ES-I3 (cell line): Measurements from ENCODE around the gene ANKRD12.
"Not testable (repeated sequence)": the region's sequence is repeated elsewhere in the genome, so short reads cannot be mapped to it uniquely, and the experiment has no call there.

ENCODE experiments used
- H3K36me3 ChIP-seq: 2 replicates; pipeline ENCODE4 v1.6.1; 2013; ENCODE audit warnings: mild to moderate bottlenecking, low read length, control low read depth, moderate library complexity; ENCODE audit not compliant: insufficient read depth
- H3K4me1 ChIP-seq: 2 replicates; pipeline ENCODE4 v1.6.1; 2013; ENCODE audit warnings: mild to moderate bottlenecking, control low read depth, low read length; ENCODE audit not compliant: insufficient read depth
- H3K9ac ChIP-seq: 2 replicates; pipeline ENCODE4 v1.6.1; 2013; ENCODE audit warnings: low read depth, mild to moderate bottlenecking, low read length, moderate library complexity
- H3K9me3 ChIP-seq: 2 replicates; pipeline ENCODE4 v1.6.1; 2013; ENCODE audit warnings: mild to moderate bottlenecking, low read length, moderate library complexity; ENCODE audit not compliant: control insufficient read depth, insufficient read depth

Gene ANKRD12

DNA sequence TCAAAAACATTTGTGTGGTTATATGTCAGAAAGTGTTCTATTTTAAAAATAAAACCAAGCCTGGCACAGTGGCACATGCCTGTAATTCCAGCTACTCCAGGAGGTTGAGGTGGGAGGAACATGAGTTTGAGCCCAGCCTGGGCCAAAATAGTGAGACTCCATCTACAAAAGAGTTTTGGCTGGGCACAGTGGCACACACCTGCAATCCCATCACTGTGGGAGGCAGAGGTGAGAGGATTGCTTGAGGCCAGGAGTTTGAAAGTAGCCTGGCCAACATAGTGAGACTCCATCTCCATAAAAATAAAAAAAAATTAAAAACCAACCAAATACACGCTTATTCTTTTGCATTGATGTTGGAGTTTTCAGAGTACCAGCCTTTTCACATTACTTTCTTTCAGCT, 9.6 kb downstream of the ANKRD12 start:
- no peaks in the 10 kb centered on the region for H3K36me3 ChIP-seq
- peaks cover 3% of the 10 kb centered on the region; the same call in 1 of the 2 replicates for H3K4me1 ChIP-seq
- no peaks in the 10 kb centered on the region for H3K9me3 ChIP-seq
- no peak overlapping the region for H3K9ac ChIP-seq

DNA sequence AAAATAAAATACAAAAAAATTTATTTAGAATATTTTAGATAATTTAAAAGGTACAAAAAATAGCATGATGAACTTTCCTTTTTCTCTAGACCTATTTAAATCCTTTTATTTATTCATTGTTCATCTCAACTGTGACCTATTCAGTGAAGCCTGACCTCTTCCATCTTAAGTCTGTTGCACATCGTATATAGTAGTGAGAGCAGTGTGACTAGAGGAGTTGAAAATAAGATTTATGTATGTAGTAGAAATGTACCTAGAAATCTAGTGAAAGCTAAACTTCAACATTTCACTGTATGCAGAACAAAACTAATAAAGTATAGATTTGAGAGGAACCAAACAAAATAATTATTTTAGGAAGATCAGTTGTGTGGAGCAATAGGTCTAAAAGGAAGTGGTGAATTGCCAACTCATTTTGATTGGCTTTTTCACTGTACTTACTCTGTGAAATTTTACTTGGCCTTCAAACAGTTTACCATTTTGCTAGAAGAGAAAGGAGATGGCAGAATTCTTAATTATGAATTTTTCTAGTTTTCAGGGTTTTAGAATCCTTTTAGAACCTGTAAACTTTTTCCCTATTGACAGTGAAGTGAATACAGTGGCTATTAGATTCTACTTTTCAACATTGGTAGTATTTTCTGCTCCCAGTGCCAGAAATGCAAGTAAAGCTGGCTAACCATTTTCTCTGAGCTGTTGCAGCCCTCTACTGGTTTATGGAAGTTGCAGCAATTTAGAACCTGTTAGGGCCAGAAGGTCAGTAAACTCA, 11.0 kb downstream of the ANKRD12 start:
- Histone ChIP-seq H3K9me3 (no peaks in the 10 kb centered on the region), H3K4me1 (peaks cover 3% of the 10 kb centered on the region; the same call in 1 of the 2 replicates), H3K36me3 (no peaks in the 10 kb centered on the region), H3K9ac (no peak overlapping the region)

DNA sequence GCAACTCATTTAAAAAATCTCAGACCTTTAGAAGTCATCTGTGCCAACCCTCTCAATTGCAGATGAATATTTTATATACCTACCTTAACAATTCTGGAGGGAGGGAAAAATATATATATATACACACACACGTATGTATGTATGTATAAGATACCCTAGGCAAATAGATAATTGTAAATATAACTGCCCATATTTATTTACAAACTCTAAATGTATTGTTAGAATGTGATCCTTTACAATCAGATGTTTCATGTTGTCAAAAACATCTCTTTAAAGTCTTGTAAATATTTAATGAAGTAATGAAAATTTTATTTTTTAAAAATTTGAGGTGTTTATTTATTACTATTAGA, 11.6 kb downstream of the ANKRD12 start:
- Histone ChIP-seq H3K9ac (no peak overlapping the region), H3K9me3 (no peaks in the 10 kb centered on the region), H3K4me1 (peaks cover 3% of the 10 kb centered on the region; the same call in 1 of the 2 replicates), H3K36me3 (no peaks in the 10 kb centered on the region)

DNA sequence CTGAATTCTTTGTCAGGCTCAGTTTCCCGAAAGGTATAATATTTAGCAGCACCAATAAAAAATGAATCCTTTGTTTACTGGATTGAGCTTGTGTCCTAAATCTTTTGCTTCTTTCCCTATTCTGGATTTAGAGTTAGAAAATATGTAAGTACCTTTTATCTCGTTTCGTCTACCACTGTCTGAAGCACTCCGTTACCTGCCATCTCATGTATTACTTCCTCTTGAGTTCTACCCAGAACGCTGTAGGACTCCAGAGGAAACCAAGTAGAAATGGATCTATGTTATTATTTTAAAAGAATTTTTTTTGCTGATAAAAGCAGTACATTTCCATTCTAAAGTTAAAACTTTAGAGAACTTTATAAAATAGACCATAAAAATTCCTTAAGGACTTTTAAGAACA, 13.5 kb downstream of the ANKRD12 start:
- Histone ChIP-seq H3K9ac (no peak overlapping the region), H3K9me3 (no peaks in the 10 kb centered on the region), H3K36me3 (no peaks in the 10 kb centered on the region), H3K4me1 (peaks cover 3% of the 10 kb centered on the region; the same call in 1 of the 2 replicates)

DNA sequence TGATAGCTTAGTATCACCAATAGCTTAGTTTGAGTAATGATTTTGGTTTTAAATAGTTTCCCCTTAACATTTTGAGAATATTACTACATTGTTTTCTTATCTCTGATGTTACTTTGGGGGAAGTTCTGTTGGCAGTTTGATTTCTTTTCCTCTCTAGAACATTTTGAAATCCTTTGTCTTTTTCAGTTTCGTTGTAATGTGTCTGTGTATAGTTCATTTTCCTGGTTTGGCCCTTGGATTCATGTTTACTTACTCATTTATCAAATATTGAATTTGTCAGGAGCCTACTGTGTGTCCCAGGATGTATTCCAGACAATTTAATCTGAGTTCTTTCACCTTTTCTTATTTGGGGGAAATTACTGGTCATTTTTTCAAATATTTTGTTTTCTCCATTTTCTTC, 16.7 kb downstream of the ANKRD12 start:
- H3K4me1 ChIP-seq = no peaks in the 10 kb centered on the region
- H3K9ac ChIP-seq = no peak overlapping the region
- H3K9me3 ChIP-seq = no peaks in the 10 kb centered on the region
- H3K36me3 ChIP-seq = no peaks in the 10 kb centered on the region

DNA sequence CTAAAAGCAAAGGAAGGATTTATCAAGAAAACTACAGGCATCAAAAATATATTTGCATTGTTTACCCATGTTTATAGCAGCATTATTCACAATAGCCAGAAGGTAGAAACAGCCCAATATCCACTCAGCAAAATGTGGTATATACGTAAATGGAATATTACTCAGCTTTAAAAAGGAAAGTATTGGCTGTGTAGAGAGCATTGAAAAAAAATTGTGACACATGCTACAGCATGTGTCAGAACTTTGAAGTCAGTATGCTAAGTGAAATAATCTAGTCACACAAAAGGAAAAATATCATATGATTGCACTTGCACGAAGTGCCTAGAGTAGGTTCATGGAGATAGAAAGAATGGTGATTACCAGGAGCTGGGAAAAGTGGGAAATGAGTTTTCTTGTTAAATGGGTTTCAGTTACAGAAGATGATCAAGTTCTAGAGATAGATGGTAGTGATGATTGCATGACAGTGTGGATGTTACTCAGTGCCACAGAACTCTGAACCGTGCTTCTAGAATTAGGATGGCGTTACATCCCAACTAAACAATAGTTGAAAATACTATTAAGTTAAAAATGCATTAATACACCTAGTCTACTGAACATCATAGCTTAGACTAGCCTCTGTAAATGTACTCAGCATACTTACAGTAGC, 20.1 kb downstream of the ANKRD12 start:
- Histone ChIP-seq H3K4me1 (no peaks in the 10 kb centered on the region), H3K36me3 (no peaks in the 10 kb centered on the region)

DNA sequence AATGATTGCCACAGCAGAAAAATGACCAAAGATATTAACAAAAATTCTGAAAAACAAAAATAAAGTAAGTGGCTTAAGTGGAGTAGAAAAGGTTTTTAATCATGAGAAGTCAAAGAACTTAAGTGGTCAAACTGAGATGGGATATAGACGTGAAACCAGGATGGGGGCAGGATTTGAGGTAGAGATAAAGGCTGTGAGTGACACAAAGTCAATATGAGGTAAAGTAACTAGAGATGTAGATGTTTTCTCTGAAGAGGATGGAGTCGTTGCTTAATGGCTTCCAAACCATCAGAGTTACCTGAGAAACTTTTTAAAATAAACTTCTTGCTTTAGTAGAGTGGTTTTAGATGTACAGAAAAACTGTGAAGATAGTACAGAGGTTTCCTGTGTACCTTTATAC, 21.2 kb downstream of the ANKRD12 start:
- Histone ChIP-seq H3K4me1 (no peaks in the 10 kb centered on the region), H3K9me3 (no peaks in the 10 kb centered on the region), H3K9ac (no peak overlapping the region), H3K36me3 (no peaks in the 10 kb centered on the region)

More for the DNA sequence above, 20.1 kb downstream of the ANKRD12 start:
- no peaks in the 10 kb centered on the region for H3K9me3 ChIP-seq
- no peak overlapping the region for H3K9ac ChIP-seq

DNA sequence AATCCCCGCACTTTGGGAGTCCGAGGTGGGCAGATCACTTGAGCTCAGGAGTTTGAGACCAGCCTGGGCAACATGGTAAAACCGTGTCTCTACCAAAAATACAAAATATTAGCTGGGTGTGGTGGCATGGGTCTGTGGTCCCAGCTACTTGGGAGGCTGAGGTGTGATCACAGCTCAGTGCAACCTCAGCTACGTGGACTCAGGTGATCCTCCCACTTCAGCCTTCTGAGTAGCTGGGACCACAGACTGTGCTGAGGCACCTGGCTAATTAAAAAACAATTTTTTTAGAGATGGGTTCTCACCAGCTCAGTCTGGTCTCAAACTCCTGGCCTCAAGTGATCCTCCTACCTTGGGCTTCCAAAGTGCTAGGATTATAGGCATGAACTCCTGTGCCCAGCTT, 23.4 kb downstream of the ANKRD12 start:
- H3K36me3 ChIP-seq = no peaks in the 10 kb centered on the region
- no peak overlapping the region for H3K9ac ChIP-seq
- H3K9me3 ChIP-seq = peaks cover 6% of the 10 kb centered on the region; the same call in 1 of the 2 replicates
- no peaks in the 10 kb centered on the region for H3K4me1 ChIP-seq

DNA sequence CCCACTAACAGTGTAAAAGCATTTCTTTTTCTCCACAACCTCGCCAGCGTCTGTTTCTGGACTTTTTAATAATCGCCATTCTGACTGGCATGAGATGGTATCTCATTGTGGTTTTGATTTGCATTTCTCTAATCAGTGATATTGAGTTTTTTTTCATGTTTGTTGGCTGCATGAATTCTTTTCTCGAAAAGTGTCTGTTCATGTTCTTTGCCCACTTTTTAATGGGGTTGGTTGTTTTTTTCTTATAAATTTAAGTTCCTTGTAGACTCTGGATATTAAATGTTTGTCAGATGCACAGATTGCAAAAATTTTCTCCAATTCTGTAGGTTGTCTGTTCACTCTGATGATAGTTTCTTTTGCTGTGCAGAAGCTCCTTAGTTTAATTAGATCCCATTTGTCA, 26.1 kb downstream of the ANKRD12 start:
- not testable (repeated sequence) for H3K36me3 ChIP-seq, H3K9me3 ChIP-seq, H3K9ac ChIP-seq, H3K4me1 ChIP-seq

DNA sequence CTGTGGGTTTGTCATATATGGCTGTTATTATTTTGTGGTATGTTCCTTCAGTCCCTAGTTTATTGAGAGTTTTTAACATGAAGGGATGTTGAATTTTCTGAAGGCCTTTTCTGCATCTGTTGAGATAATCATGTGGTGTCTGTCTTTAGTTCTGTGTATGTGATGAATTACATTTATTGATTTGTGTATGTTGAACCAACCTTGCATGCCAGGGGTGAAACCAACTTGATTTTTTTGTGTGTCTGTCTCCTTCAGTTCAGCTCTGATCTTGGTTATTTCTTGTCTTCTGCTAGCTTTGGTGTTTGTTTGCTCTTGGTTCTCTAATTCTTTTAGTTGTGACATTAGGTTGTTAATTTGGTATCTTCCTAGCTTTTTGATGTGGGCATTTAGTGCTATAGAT, 27.6 kb downstream of the ANKRD12 start:
- H3K36me3 ChIP-seq, H3K9me3 ChIP-seq, H3K4me1 ChIP-seq, H3K9ac ChIP-seq: not testable (repeated sequence)

DNA sequence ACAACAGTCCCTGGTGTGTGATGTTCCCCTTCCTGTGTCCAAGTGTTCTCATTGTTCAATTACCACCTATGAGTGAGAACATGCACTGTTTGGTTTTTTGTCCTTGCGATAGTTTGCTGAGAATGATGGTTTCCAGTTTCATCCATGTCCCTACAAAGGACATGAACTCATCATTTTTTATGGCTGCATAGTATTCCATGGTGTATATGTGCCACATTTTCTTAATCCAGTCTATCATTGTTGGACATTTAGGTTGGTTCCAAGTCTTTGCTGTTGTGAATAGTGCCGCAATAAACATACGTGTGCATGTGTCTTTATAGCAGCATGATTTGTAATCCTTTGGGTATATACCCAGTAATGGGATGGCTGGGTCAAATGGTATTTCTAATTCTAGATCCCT, 29.3 kb downstream of the ANKRD12 start:
- not testable (repeated sequence) for H3K4me1 ChIP-seq, H3K36me3 ChIP-seq, H3K9ac ChIP-seq, H3K9me3 ChIP-seq

DNA sequence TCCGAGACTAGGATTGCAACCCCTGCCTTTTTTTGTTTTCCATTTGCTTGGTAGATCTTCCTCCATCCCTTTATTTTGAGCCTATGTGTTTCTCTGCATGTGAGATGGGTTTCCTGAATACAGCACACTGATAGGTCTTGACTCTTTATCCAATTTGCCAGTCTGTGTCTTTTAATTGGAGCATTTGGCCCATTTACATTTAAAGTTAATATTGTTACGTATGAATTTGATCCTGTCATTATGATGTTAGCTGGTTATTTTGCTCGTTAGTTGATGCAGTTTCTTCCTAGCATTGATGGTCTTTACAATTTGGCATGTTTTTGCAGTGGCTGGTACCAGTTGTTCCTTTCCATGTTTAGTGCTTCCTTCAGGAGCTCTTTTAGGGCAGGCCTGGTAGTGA, 32.9 kb downstream of the ANKRD12 start:
- H3K9me3 ChIP-seq, H3K36me3 ChIP-seq, H3K9ac ChIP-seq, H3K4me1 ChIP-seq: not testable (repeated sequence)

DNA sequence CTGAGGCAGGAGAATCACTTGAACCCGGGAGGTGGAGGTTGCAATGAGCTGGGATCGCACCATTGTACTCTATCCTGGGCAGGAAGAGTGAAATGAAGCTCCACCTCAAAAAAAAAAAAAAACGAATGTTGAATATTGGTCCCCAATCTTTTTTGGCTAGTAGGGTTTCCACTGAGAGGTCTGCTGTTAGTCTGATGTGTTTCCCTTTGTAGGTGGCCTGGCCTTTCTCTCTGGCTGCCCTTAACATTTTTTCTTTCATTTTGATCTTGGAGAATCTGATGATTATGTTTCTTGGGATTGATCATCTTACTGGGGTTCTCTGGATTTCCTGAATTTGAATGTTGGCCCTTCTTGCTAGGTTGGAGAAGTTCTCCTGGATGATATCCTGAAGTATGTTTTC, 35.3 kb downstream of the ANKRD12 start:
- H3K4me1 ChIP-seq, H3K9me3 ChIP-seq, H3K36me3 ChIP-seq, H3K9ac ChIP-seq: not testable (repeated sequence)

DNA sequence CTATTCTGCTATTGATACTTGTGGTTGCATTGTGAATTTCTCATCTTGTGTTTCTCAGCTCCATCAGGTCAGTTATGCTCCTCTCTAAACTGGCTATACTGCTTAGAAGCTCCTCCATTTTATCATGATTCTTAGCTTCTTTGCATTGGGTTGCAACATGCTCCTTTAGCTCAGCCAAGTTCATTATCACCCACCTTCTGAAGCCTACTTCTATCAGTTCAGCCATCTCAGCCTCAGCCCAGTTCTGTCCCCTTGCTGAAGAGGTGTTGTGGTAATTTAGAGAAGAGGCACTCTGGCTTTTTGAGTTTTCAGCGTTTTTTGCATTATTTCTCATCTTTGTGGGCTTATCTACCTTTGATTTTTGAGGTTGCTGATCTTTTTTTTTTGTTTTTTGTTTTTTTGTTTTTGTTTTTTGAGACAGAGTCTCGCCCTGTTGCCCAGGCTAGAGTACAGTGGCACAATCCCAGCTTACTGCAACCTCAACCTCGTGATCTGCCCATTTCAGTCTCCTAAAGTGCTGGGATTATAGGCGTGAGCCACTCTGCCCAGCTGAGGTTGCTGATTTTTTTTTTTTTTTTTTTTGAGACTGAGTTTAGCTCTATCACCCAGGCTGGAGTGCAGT, 36.0 kb downstream of the ANKRD12 start:
- H3K9me3 ChIP-seq = no peaks in the 10 kb centered on the region
- H3K9ac ChIP-seq = no peak overlapping the region
- H3K36me3 ChIP-seq = no peaks in the 10 kb centered on the region
- no peaks in the 10 kb centered on the region for H3K4me1 ChIP-seq

DNA sequence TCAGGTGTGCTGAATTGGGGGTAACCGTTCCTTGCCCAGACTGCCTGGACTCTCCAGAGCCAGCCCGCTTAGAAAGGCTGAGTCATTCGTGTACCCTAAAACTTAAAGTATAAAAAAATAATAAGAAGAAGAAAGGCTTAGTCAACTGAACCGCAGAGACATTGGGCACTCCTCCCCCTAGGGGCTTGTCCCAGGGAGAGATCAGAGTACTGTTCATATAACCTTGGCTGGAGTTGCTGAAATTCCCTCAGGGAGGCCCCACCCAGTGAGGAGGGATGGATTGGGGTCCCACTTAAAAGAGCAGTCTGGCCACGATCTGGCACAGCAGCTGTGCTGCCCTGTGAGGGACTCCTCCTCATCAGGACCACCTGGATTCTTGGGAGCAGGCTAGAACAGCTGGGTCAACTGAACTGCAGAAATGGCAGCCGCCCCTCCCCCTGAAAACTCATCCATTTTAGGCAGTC, 37.2 kb downstream of the ANKRD12 start:
- Histone ChIP-seq H3K9ac (no peak overlapping the region), H3K9me3 (no peaks in the 10 kb centered on the region), H3K36me3 (no peaks in the 10 kb centered on the region), H3K4me1 (no peaks in the 10 kb centered on the region)
